Rectal smooth muscle tissue (tissue), 1 donor: Measurements from ENCODE around the gene MS4A15.
"Not testable (repeated sequence)": the region's sequence is repeated elsewhere in the genome, so short reads cannot be mapped to it uniquely, and the experiment has no call there.

ENCODE experiments used
- H3K27ac ChIP-seq: one replicate; pipeline ENCODE4 v1.7.0; 2013; ENCODE audit warnings: low read depth, low read length, inconsistent platforms
- H3K27me3 ChIP-seq: one replicate; pipeline ENCODE4 v1.7.0; 2013; ENCODE audit warnings: low read length; ENCODE audit not compliant: control insufficient read depth, insufficient read depth
- H3K36me3 ChIP-seq: one replicate; pipeline ENCODE4 v1.7.0; 2013; ENCODE audit warnings: low read length; ENCODE audit not compliant: control insufficient read depth, insufficient read depth
- H3K4me1 ChIP-seq: one replicate; pipeline ENCODE4 v1.7.0; 2013; ENCODE audit warnings: low read length; ENCODE audit not compliant: control insufficient read depth, insufficient read depth
- H3K4me3 ChIP-seq: one replicate; pipeline ENCODE4 v1.7.0; 2013; ENCODE audit warnings: low read length
- H3K9ac ChIP-seq: one replicate; pipeline ENCODE4 v1.7.0; 2013; ENCODE audit warnings: low read length

MS4A15 gene

GRCh38 chr11:60758671-60759070 lies 2.0 kb downstream of the MS4A15 start:
- H3K27ac ChIP-seq, H3K27me3 ChIP-seq, H3K9ac ChIP-seq, H3K36me3 ChIP-seq, H3K4me3 ChIP-seq, H3K4me1 ChIP-seq: not testable (repeated sequence)

- not testable (repeated sequence) for H3K4me3 ChIP-seq, H3K36me3 ChIP-seq, H3K9ac ChIP-seq, H3K27me3 ChIP-seq, H3K4me1 ChIP-seq, H3K27ac ChIP-seq
Measured at GRCh38 chr11:60759438-60760225, 3.0 kb downstream of the MS4A15 start.

DNA sequence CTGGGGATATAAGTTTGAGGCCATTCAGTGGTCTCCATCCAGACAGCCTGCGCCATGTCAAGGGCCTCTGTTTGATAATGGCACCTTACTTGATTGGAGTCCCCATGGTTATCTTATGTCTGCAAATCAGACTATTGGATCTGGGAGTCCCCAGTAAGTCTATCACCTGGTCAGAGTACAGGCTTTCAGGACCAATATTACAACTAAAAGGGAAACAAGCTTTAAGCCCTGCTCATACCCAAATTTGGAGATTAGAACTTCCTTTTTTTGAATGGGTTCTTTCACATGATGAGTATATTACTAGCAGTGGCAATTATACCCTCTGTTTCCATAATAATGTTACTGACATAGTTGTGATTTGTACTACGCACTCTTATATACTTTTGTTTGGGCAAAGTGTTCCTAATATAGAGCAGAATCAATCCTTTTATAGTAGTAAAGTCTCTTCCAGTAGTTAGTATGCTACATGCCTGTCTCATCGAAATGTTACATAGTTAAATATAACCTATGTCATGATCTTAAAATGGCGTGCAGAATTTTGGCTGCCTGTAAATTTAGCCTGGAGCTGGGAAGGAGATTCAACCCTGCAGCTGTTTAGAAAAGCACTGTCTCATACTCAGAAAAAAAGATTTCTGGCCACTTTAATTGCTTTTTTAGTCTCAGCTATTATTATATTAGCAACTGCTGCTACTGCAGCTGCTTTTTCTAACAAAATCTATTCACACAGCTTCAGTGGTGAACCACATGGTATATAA lies 4.9 kb downstream of the MS4A15 start:
- Histone ChIP-seq H3K9ac (no peak overlapping the region), H3K4me1 (no peaks in the 10 kb centered on the region), H3K36me3 (no peaks in the 10 kb centered on the region), H3K27ac (no peak overlapping the region), H3K27me3 (no peaks in the 10 kb centered on the region), H3K4me3 (no peak overlapping the region)

DNA sequence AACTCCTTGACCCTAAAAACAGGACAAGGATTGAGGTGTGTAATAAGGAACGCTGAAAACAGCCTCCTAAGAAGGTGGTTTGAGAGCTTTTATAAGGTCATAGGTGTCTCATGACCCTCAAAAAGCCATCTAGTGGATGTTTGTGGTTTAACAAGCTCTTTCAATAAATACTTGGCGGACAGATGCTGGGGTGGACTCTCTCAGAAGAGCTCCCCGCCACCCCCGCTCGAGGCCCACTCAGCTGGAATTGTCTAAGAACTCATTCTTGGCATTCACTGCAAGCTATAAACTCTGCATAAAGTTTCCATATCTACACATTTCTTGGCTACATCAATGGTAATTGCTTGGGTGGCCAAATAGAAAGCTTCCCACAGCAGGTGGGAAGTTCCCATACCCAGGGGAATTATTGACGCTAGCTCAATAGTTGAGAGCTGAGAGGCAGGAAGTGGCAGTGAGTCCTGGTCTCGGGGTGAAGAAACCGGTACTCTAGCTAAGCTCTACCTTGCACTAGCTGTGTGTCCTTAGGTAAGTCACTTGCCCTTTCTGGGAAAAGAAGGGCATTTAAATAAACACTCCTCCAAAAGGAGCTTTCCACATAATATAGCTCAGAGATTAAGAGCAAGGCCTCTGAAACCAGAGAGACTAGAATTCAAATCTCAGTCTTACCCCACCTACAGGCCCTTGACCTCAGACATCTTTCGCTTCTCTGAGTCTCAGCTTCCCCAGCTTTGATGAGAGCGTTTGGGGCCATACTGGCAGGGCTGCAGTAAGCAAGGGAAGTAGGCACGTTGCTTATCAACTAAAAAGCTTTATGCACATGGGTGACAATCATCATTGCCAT lies 6.4 kb downstream of the MS4A15 start:
- H3K27ac ChIP-seq: no peak overlapping the region
- no peak overlapping the region for H3K9ac ChIP-seq
- no peaks in the 10 kb centered on the region for H3K36me3 ChIP-seq
- H3K4me3 ChIP-seq: no peak overlapping the region
- H3K4me1 ChIP-seq: no peaks in the 10 kb centered on the region
- H3K27me3 ChIP-seq: no peaks in the 10 kb centered on the region

- Histone ChIP-seq H3K27me3 (no peaks in the 10 kb centered on the region), H3K4me1 (no peaks in the 10 kb centered on the region), H3K4me3 (no peak overlapping the region), H3K36me3 (no peaks in the 10 kb centered on the region), H3K27ac (no peak overlapping the region), H3K9ac (no peak overlapping the region)
Measured at GRCh38 chr11:60763692-60764369, 7.2 kb downstream of the MS4A15 start.

- H3K27ac ChIP-seq: no peak overlapping the region
Measured at GRCh38 chr11:60764879-60765278, 8.2 kb downstream of the MS4A15 start.

GRCh38 chr11:60765355-60765754 lies 8.7 kb downstream of the MS4A15 start:
- Histone ChIP-seq H3K9ac (no peak overlapping the region), H3K4me1 (no peaks in the 10 kb centered on the region), H3K27me3 (no peaks in the 10 kb centered on the region), H3K36me3 (no peaks in the 10 kb centered on the region), H3K27ac (no peak overlapping the region), H3K4me3 (no peak overlapping the region)

More at GRCh38 chr11:60764879-60765278, 8.2 kb downstream of the MS4A15 start:
- no peak overlapping the region for H3K9ac ChIP-seq
- no peaks in the 10 kb centered on the region for H3K36me3 ChIP-seq
- H3K4me3 ChIP-seq: no peak overlapping the region
- no peaks in the 10 kb centered on the region for H3K27me3 ChIP-seq
- H3K4me1 ChIP-seq: no peaks in the 10 kb centered on the region

GRCh38 chr11:60766547-60766946 lies 9.9 kb downstream of the MS4A15 start:
- H3K27me3 ChIP-seq: peaks cover 1% of the 10 kb centered on the region
- no peaks in the 10 kb centered on the region for H3K36me3 ChIP-seq
- no peak overlapping the region for H3K27ac ChIP-seq
- H3K4me3 ChIP-seq: no peak overlapping the region
- no peaks in the 10 kb centered on the region for H3K4me1 ChIP-seq
- no peak overlapping the region for H3K9ac ChIP-seq

DNA sequence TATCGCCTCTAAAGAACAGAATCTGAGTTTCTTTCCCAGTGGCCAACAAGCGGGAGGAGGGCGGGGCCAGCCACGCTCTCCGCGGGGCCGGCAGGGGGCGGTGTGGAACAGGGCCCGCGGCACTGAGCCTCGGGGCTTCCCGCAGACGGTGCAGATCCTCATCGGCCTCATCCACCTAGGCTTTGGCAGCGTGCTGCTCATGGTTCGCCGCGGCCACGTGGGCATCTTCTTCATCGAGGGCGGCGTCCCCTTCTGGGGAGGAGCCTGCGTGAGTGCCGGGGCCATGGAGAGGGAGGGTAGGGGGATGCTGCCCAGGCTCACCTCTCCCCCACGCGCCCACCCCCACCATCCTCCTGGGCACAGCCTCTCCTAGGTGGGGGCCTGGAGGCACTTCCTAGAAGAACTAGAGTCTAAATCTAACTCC lies 10.7 kb downstream of the MS4A15 start:
- H3K27me3 ChIP-seq: peaks cover 2% of the 10 kb centered on the region
- no peak overlapping the region for H3K4me3 ChIP-seq

DNA sequence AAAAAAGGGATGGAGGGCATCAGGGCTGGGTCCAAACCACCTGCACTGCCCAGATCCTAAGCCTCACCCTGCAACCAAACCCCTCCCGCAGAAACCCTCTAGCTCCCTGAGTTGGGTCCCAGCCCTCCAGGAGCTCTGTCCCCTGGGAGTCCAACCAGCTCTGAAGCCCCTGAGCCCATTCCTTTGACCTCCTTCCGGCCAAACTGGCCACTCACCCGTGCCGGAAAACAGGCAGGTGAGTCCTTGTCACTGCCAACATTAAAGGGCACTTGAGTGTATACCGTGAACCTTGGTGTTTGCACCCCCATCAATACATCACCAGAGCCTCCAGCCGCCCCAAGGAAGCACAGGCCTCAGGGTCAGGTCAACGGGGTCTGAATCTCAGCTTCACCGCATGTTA lies 11.5 kb downstream of the MS4A15 start:
- Histone ChIP-seq H3K27ac (no peak overlapping the region), H3K36me3 (no peaks in the 10 kb centered on the region), H3K4me3 (no peak overlapping the region), H3K4me1 (no peaks in the 10 kb centered on the region), H3K9ac (no peak overlapping the region), H3K27me3 (peaks cover 2% of the 10 kb centered on the region)

More for the DNA sequence above, 10.7 kb downstream of the MS4A15 start:
- Histone ChIP-seq H3K36me3 (no peaks in the 10 kb centered on the region), H3K4me1 (no peaks in the 10 kb centered on the region), H3K27ac (no peak overlapping the region), H3K9ac (no peak overlapping the region)

- Histone ChIP-seq H3K36me3 (no peaks in the 10 kb centered on the region), H3K27ac (no peak overlapping the region), H3K27me3 (peaks cover 2% of the 10 kb centered on the region), H3K4me3 (no peak overlapping the region), H3K4me1 (no peaks in the 10 kb centered on the region), H3K9ac (no peak overlapping the region)
Measured at GRCh38 chr11:60769273-60769672, 12.6 kb downstream of the MS4A15 start.

GRCh38 chr11:60769811-60770210 lies 13.1 kb downstream of the MS4A15 start:
- peaks cover 2% of the 10 kb centered on the region for H3K27me3 ChIP-seq
- no peak overlapping the region for H3K9ac ChIP-seq
- H3K4me3 ChIP-seq: no peak overlapping the region
- no peak overlapping the region for H3K27ac ChIP-seq
- no peaks in the 10 kb centered on the region for H3K36me3 ChIP-seq
- no peaks in the 10 kb centered on the region for H3K4me1 ChIP-seq
